ENCODE results near the gene PCOLCE2. TPM values are rescaled to one million over a fixed set of nuclear protein-coding genes. Genes with fewer than 3 reads are reported as not detected.
"Not testable (repeated sequence)": the region's sequence is repeated elsewhere in the genome, so short reads cannot be mapped to it uniquely, and the experiment has no call there.

Gene PCOLCE2
- total RNA-seq, 1 donor from 2014 or later = 7.7 TPM

- no peak for DNase-seq (ENCODE audit: low read depth)
- TF ChIP-seq, protein P1, sequence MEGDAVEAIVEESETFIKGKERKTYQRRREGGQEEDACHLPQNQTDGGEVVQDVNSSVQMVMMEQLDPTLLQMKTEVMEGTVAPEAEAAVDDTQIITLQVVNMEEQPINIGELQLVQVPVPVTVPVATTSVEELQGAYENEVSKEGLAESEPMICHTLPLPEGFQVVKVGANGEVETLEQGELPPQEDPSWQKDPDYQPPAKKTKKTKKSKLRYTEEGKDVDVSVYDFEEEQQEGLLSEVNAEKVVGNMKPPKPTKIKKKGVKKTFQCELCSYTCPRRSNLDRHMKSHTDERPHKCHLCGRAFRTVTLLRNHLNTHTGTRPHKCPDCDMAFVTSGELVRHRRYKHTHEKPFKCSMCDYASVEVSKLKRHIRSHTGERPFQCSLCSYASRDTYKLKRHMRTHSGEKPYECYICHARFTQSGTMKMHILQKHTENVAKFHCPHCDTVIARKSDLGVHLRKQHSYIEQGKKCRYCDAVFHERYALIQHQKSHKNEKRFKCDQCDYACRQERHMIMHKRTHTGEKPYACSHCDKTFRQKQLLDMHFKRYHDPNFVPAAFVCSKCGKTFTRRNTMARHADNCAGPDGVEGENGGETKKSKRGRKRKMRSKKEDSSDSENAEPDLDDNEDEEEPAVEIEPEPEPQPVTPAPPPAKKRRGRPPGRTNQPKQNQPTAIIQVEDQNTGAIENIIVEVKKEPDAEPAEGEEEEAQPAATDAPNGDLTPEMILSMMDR (conservative IDR thresholded peaks at IDR 0.05; ENCODE audit: low read depth, low read length) = no peak
- no peak overlapping the region for H3K4me3 ChIP-seq (ENCODE audit: low read depth, low read length)
These were observed 4.4 kb downstream of the PCOLCE2 start for GRCh38 chr3:142884531-142884930.

DNA sequence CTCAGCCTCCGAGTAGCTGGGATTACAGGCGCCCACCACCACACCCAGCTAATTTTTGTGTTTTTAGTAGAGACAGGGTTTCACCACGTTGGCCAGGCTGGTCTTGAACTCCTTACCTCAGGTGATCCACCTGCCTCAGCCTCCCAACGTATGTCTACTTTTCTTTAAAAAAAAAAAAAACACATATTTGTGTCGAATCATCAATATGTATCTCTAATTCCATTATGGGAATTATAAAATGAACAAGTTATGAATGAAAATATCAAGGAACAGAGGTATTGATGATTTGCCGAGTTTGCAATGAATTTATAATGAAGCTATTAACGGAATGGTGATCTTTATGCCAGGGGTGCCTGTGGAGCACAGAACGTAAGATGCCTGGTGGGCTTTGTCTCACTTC lies 5.3 kb downstream of the PCOLCE2 start:
- H3K4me3 ChIP-seq (ENCODE audit: low read depth, low read length); DNase-seq (ENCODE audit: low read depth): not testable (repeated sequence)

DNA sequence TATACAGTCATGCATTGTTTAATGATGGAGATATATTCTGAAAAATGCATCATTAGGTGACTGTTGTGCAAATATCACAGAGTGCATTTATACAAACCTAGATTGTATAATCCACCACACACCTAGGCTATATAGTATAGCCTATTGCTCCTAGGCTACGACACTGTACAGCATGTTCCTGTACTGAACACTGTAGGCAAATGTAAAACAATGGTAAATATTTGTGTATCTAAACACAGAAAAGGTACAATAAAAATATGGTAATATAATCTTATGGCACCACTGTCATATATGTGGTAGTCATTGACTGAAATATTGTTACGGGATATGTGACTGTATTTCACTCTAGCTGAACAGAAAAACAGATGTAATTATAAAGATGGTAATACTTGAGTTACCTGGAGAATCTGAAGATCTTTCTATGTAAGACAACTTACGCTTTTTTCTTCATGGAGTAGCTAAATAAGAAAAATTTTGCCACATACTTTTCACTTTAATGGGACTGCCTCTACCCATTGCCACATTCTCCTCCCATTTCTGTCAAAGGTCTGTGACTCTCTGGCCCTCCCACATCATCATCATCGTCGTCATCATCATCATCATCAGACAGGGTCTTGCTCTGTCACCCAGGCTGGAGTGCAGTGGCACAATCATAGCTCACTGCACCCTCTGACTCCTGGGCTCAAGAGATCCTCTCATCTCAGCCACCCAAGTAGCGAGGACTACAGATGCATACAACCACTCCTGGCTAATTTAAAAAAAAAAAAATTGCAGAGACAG lies 7.2 kb downstream of the PCOLCE2 start:
- no peak for DNase-seq (ENCODE audit: low read depth)
- no peak overlapping the region for H3K4me3 ChIP-seq (ENCODE audit: low read depth, low read length)
- TF ChIP-seq, protein P1 (conservative IDR thresholded peaks at IDR 0.05; ENCODE audit: low read depth, low read length) = no peak

GRCh38 chr3:142878649-142879300 lies 10.1 kb downstream of the PCOLCE2 start:
- TF ChIP-seq, protein P1 (conservative IDR thresholded peaks at IDR 0.05; ENCODE audit: low read depth, low read length) = no peak
- H3K4me3 ChIP-seq (ENCODE audit: low read depth, low read length) = no peak overlapping the region
- DNase-seq (ENCODE audit: low read depth) = no peak

DNA sequence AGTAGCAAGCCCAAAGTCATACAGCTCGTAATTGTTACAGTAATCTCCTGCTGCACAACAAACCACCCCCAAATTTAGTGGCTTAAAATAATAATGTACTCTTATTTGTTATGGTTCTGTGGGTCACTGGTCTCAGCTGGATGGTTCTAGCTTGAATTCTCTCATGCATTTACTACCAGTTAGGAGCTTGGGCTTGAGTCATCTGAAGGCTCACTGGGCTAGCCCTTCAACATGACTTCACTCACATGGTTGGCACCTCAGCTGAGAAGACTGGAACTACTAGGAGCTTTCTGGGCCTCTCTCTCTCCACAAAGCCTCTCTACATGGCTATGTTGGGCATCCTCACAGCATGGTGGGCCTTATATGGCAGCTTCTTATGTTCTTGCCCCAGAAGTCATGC lies 12.5 kb downstream of the PCOLCE2 start:
- DNase-seq (ENCODE audit: low read depth) = peak; percentile 56
- no peak overlapping the region for H3K4me3 ChIP-seq (ENCODE audit: low read depth, low read length)
- TF ChIP-seq, protein P1 (conservative IDR thresholded peaks at IDR 0.05; ENCODE audit: low read depth, low read length) = no peak

DNA sequence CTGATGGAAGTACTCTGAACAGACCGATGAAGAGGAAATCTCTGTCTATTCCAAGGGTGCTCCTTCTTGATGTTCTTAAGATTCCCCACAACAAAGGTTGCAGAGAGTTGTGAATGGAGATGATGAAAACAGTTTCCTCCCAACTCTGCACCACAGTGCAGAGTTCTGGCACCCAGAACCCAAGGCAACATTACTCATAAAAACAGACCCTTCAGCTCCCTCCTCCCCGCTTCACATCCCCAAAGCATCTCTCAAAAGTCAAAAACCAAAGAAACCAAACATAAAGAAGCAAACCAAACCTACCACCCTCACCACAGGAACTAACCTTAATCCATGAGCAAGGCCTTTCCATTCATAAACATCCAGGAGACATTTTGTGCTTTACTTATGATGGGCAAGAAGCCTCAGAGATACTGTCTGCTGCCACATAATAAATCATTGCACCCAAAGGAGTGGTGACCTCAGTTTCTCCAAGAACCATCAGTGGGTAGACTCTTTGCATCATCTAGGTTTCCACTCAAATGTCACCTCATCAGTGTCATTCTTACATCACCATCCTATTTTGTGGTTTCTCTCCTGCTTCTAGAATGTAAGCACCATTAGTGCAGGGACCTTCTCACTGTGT lies 13.2 kb downstream of the PCOLCE2 start:
- DNase-seq (ENCODE audit: low read depth) = no peak
- TF ChIP-seq, protein P1 (conservative IDR thresholded peaks at IDR 0.05; ENCODE audit: low read depth, low read length) = no peak

DNA sequence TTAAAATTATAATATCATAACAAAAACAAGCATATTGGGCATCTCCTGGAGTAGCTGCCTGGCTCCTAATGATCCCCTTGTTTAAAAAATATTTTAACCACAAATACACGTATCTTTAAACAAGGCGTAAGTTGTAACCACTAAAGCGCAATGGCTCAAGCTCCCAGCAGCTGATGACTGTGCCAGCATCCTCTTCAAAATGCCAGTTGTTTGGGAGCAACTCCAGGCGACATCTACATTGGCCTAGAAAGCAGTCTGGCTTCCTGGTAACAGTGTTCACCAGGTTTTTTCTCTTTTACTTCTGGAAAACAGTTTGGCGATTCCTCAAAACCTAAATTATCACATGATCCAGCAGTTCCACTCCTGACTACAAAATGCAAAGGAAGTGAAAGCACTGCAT lies 13.8 kb downstream of the PCOLCE2 start:
- TF ChIP-seq, protein P1 (conservative IDR thresholded peaks at IDR 0.05; ENCODE audit: low read depth, low read length) = no peak
- DNase-seq (ENCODE audit: low read depth) = no peak
- no peak overlapping the region for H3K4me3 ChIP-seq (ENCODE audit: low read depth, low read length)

More for the DNA sequence above, 13.2 kb downstream of the PCOLCE2 start:
- no peak overlapping the region for H3K4me3 ChIP-seq (ENCODE audit: low read depth, low read length)

DNA sequence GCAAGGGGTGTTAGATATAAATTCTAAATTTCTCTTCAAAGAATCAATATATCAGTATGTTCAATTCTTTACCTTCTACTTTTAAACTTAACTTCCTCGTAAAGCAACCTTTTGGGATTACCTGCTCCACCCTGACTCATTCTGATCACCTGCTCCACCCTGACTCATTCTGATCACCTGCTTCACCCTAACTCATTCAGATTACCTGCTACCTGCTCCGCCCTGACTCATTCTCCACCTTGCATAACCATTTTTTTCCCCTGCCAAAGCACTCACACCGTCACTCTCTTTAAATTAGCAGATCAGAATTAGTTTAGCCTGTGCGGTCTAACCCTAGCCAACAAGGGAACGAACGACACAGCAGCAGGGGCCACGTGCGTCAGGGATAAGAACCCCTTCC lies 20.5 kb downstream of the PCOLCE2 start:
- not testable (repeated sequence) for DNase-seq (ENCODE audit: low read depth); H3K4me3 ChIP-seq (ENCODE audit: low read depth, low read length)

Data from epithelial cell of proximal tubule (primary cell).